BLaER1 treated with 17β-estradiol and CSF1 and Interleukin-3, amounts not matched to agents 10 nM and 100 nM (cell line): ENCODE data around the gene CYTH3.
A peak's percentile ranks its signal among the peaks of the same experiment; 100 is the strongest.

Experiments used
- H3K27ac ChIP-seq, 11 experiments: shearing (Covaris generic); formaldehyde crosslinking; 2 replicates each; pipeline ENCODE4 v1.8.1; 2022
- H3K27me3 ChIP-seq, 11 experiments: shearing (Covaris generic); formaldehyde crosslinking; 2 replicates each; pipeline ENCODE4 v1.8.1; 2022
- H3K36me3 ChIP-seq, 11 experiments: shearing (Covaris generic); formaldehyde crosslinking; 2 replicates each; pipeline ENCODE4 v1.8.1; 2022
- H3K4me1 ChIP-seq, 10 experiments: shearing (Covaris generic); formaldehyde crosslinking; 2 replicates each; pipeline ENCODE4 v1.8.1; 2022
- H3K4me2 ChIP-seq, 11 experiments: shearing (Covaris generic); formaldehyde crosslinking; 2 replicates each; pipeline ENCODE4 v1.8.1; 2022
- H3K4me3 ChIP-seq, 10 experiments: shearing (Covaris generic); formaldehyde crosslinking; 2 replicates each; pipeline ENCODE4 v1.8.1; 2022
- H3K9ac ChIP-seq, 11 experiments: shearing (Covaris generic); formaldehyde crosslinking; 2 replicates each; pipeline ENCODE4 v1.8.1; 2022
- H3K9me3 ChIP-seq, 11 experiments: shearing (Covaris generic); formaldehyde crosslinking; replicated peaks in 1 of 11; 2 replicates each; pipeline ENCODE4 v1.8.1; 2022
- H4K20me1 ChIP-seq, 11 experiments: shearing (Covaris generic); formaldehyde crosslinking; 2 replicates each; pipeline ENCODE4 v1.8.1; 2022
- Cebpa-rat ChIP-seq, 11 experiments: shearing (Covaris generic); IDR thresholded peaks; 2 replicates each; pipeline ENCODE4 v1.8.1; 2022

The CYTH3 gene

GRCh38 chr7:6268023-6268900, 4.2 kb downstream of the CYTH3 start:
- peaks cover 0 to 2% (median 0%) of the 10 kb centered on the region in 11 experiments; a peak in 1 of 22 replicates for H3K36me3 ChIP-seq
- peak overlapping the region in 10 of 11 experiments; percentile 32 to 95 (median 46); a peak in 11 of 22 replicates for H3K4me2 ChIP-seq
- no peaks in the 10 kb centered on the region for H3K9me3 ChIP-seq
- no peak overlapping the region for H3K4me3 ChIP-seq
- H3K9ac ChIP-seq = no peak overlapping the region
- no peak for TF ChIP-seq Cebpa-rat (IDR thresholded peaks at IDR 0.05)
- H4K20me1 ChIP-seq = peaks cover 4 to 71% (median 33%) of the 10 kb centered on the region in 11 experiments; a peak in 16 of 22 replicates
- peaks cover 25 to 48% (median 38%) of the 10 kb centered on the region in 10 experiments for H3K4me1 ChIP-seq
- no peak overlapping the region for H3K27ac ChIP-seq
- H3K27me3 ChIP-seq = peaks cover 0 to 4% (median 0%) of the 10 kb centered on the region in 11 experiments; a peak in 2 of 22 replicates

GRCh38 chr7:6266699-6267098, 5.7 kb downstream of the CYTH3 start:
- H3K9ac ChIP-seq = no peak overlapping the region
- no peak overlapping the region for H3K4me3 ChIP-seq
- H3K4me1 ChIP-seq = peaks cover 20 to 55% (median 45%) of the 10 kb centered on the region in 10 experiments
- no peak overlapping the region for H3K27ac ChIP-seq
- H3K36me3 ChIP-seq = peaks cover 0 to 4% (median 0%) of the 10 kb centered on the region in 11 experiments; a peak in 1 of 22 replicates
- H3K27me3 ChIP-seq = peaks cover 0 to 4% (median 0%) of the 10 kb centered on the region in 11 experiments; a peak in 2 of 22 replicates
- no peaks in the 10 kb centered on the region for H3K9me3 ChIP-seq
- peaks cover 4 to 76% (median 33%) of the 10 kb centered on the region in 11 experiments; a peak in 16 of 22 replicates for H4K20me1 ChIP-seq
- TF ChIP-seq Cebpa-rat (IDR thresholded peaks at IDR 0.05) = no peak
- peak overlapping the region in 3 of 11 experiments; percentile 12 to 22 (median 16); a peak in 3 of 22 replicates for H3K4me2 ChIP-seq

- no peak for TF ChIP-seq Cebpa-rat (IDR thresholded peaks at IDR 0.05)
- H3K36me3 ChIP-seq = peaks cover 0 to 4% (median 0%) of the 10 kb centered on the region in 11 experiments; a peak in 1 of 22 replicates
- no peak overlapping the region for H3K9ac ChIP-seq
- peaks cover 0 to 63% (median 20%) of the 10 kb centered on the region in 11 experiments; a peak in 10 of 22 replicates for H4K20me1 ChIP-seq
- no peaks in the 10 kb centered on the region for H3K27me3 ChIP-seq
- H3K4me3 ChIP-seq = no peak overlapping the region
- H3K4me1 ChIP-seq = peaks cover 25 to 66% (median 56%) of the 10 kb centered on the region in 10 experiments
- peak overlapping the region in 9 of 11 experiments; percentile 12 to 61 (median 45); a peak in 16 of 22 replicates for H3K4me2 ChIP-seq
- no peaks in the 10 kb centered on the region for H3K9me3 ChIP-seq
- no peak overlapping the region for H3K27ac ChIP-seq
Observed at GRCh38 chr7:6262221-6262620, 10.2 kb downstream of the CYTH3 start.

GRCh38 chr7:6261699-6262098, 10.7 kb downstream of the CYTH3 start:
- no peak overlapping the region for H3K9ac ChIP-seq
- no peaks in the 10 kb centered on the region for H3K9me3 ChIP-seq
- TF ChIP-seq Cebpa-rat (IDR thresholded peaks at IDR 0.05) = no peak
- H3K4me1 ChIP-seq = peaks cover 30 to 71% (median 60%) of the 10 kb centered on the region in 10 experiments
- H4K20me1 ChIP-seq = peaks cover 0 to 63% (median 18%) of the 10 kb centered on the region in 11 experiments; a peak in 10 of 22 replicates
- no peak overlapping the region for H3K4me3 ChIP-seq
- peaks cover 0 to 4% (median 0%) of the 10 kb centered on the region in 11 experiments; a peak in 1 of 22 replicates for H3K36me3 ChIP-seq
- no peaks in the 10 kb centered on the region for H3K27me3 ChIP-seq
- no peak overlapping the region for H3K27ac ChIP-seq
- H3K4me2 ChIP-seq = peak overlapping the region in 7 of 11 experiments; percentile 12 to 61 (median 56); a peak in 11 of 22 replicates

GRCh38 chr7:6260291-6261187, 11.9 kb downstream of the CYTH3 start:
- H3K36me3 ChIP-seq = peaks cover 0 to 4% (median 0%) of the 10 kb centered on the region in 11 experiments; a peak in 1 of 22 replicates
- H3K4me1 ChIP-seq = peaks cover 42 to 82% (median 70%) of the 10 kb centered on the region in 10 experiments
- H3K9me3 ChIP-seq = no peaks in the 10 kb centered on the region
- H3K27me3 ChIP-seq = no peaks in the 10 kb centered on the region
- TF ChIP-seq Cebpa-rat (IDR thresholded peaks at IDR 0.05) = no peak
- H3K27ac ChIP-seq = peak overlapping the region in 3 of 11 experiments; percentile 2 to 12 (median 10); a peak in 2 of 22 replicates
- H3K4me3 ChIP-seq = no peak overlapping the region
- H3K9ac ChIP-seq = peak overlapping the region in 1 of 11 experiments; percentile 9; a peak in 1 of 22 replicates
- H4K20me1 ChIP-seq = peaks cover 0 to 63% (median 20%) of the 10 kb centered on the region in 11 experiments; a peak in 13 of 22 replicates
- H3K4me2 ChIP-seq = peak overlapping the region in 9 of 11 experiments; percentile 11 to 61 (median 47); a peak in 15 of 22 replicates

GRCh38 chr7:6259257-6259656, 13.2 kb downstream of the CYTH3 start:
- Histone ChIP-seq H3K9me3 (no peaks in the 10 kb centered on the region), H3K9ac (peak overlapping the region in 7 of 11 experiments; percentile 8 to 63 (median 35); a peak in 9 of 22 replicates), H3K4me2 (peak overlapping the region; percentile 74 to 90 (median 83); a peak in 21 of 22 replicates), H3K27me3 (no peaks in the 10 kb centered on the region), H4K20me1 (peaks cover 0 to 74% (median 20%) of the 10 kb centered on the region in 11 experiments; a peak in 13 of 22 replicates), H3K4me3 (peak overlapping the region in 3 of 10 experiments; percentile 28 to 32 (median 32); a peak in 3 of 20 replicates), H3K4me1 (peaks cover 45 to 84% (median 73%) of the 10 kb centered on the region in 10 experiments), H3K27ac (peak overlapping the region in 10 of 11 experiments; percentile 38 to 75 (median 60); a peak in 18 of 22 replicates), H3K36me3 (peaks cover 0 to 4% (median 0%) of the 10 kb centered on the region in 11 experiments; a peak in 1 of 22 replicates)
- no peak for TF ChIP-seq Cebpa-rat (IDR thresholded peaks at IDR 0.05)

GRCh38 chr7:6258440-6259182, 13.8 kb downstream of the CYTH3 start:
- Histone ChIP-seq H3K4me1 (peaks cover 45 to 86% (median 73%) of the 10 kb centered on the region in 10 experiments), H3K9ac (peak overlapping the region in 7 of 11 experiments; percentile 8 to 63 (median 35); a peak in 10 of 22 replicates), H3K27me3 (no peaks in the 10 kb centered on the region), H3K4me2 (peak overlapping the region; percentile 74 to 90 (median 83)), H3K36me3 (peaks cover 0 to 4% (median 0%) of the 10 kb centered on the region in 11 experiments; a peak in 1 of 22 replicates), H4K20me1 (peaks cover 0 to 75% (median 20%) of the 10 kb centered on the region in 11 experiments; a peak in 13 of 22 replicates), H3K27ac (peak overlapping the region; percentile 7 to 75 (median 59); a peak in 21 of 22 replicates), H3K4me3 (peak overlapping the region in 3 of 10 experiments; percentile 28 to 32 (median 32); a peak in 4 of 20 replicates), H3K9me3 (no peaks in the 10 kb centered on the region)
- no peak for TF ChIP-seq Cebpa-rat (IDR thresholded peaks at IDR 0.05)
